ENCODE results near the gene ACTL6B. TPM values are rescaled to one million over a fixed set of nuclear protein-coding genes. Genes with fewer than 3 reads are reported as not detected.

ACTL6B gene
- total and polyA plus RNA-seq, 2 of the 8 experiments (the other 6 are each of a cell fraction or from before 2014, with no cell fraction given): 2.1 to 4.5 TPM

- H3K9ac ChIP-seq (replicated peaks in 1 of 4; ENCODE audit: extremely low read depth in 1 of 4, low read depth in 3 of 4, low read length in 3 of 4): no peak overlapping the region
- peaks cover 0 to 7% (median under 1%) of the 10 kb centered on the region in 4 experiments; a peak in 3 of 8 replicates for H3K36me3 ChIP-seq (ENCODE audit: control insufficient read depth in 2 of 4, insufficient read depth in 4 of 4, low read length in 3 of 4)
- peaks cover 15% of the 10 kb centered on the region for H3K23me2 ChIP-seq (ENCODE audit: low read depth, low read length)
- DNase-seq (ENCODE audit: low read depth in 1 of 2, low spot score in 2 of 2): no peak
- H3K18ac ChIP-seq (ENCODE audit: extremely low read depth, low read length): no peak overlapping the region
- no peak overlapping the region for H3K4me2 ChIP-seq (ENCODE audit: insufficient read depth in 1 of 2, low read depth in 2 of 2, low read length in 2 of 2)
- no peak overlapping the region for H3K23ac ChIP-seq (ENCODE audit: insufficient read length)
- H2BK12ac ChIP-seq (ENCODE audit: low read depth, low read length): no peak overlapping the region
- no peaks in the 10 kb centered on the region for H3K79me1 ChIP-seq (ENCODE audit: low read depth, low read length)
- no peak overlapping the region for H3K4ac ChIP-seq (replicated peaks; ENCODE audit: insufficient read length, low read depth, low read length)
- 91% methylated on average over 5 of the region's 5 CpGs; no CpG with 5 or more reads in 1 of the 2 experiments for WGBS, 2 experiments (ENCODE audit: extremely low coverage in 1 of 2, insufficient coverage in 1 of 2, insufficient read length in 1 of 2, insufficient replicate concordance in 2 of 2, low coverage in 1 of 2, low lambda C conversion rate in 2 of 2, missing lambda C conversion rate in 1 of 2)
- peaks cover 0 to 2% of the 10 kb centered on the region in 2 experiments for H4K20me1 ChIP-seq (replicated peaks in 1 of 2; ENCODE audit: control insufficient read depth in 1 of 2, insufficient read depth in 2 of 2, low read length in 2 of 2)
- no peak overlapping the region for H2BK120ac ChIP-seq (replicated peaks; ENCODE audit: low read depth, low read length)
- no peak overlapping the region for H3K27ac ChIP-seq (ENCODE audit: low read depth, low read length)
- no peak overlapping the region for H3K14ac ChIP-seq (ENCODE audit: insufficient read length)
- no peak overlapping the region for H2BK5ac ChIP-seq (ENCODE audit: low read depth, low read length)
- H4K5ac ChIP-seq (ENCODE audit: insufficient read length, low read depth, low read length): no peak overlapping the region
- no peaks in the 10 kb centered on the region for H3K79me2 ChIP-seq (ENCODE audit: control insufficient read depth in 1 of 2, insufficient read depth in 2 of 2, low read length in 2 of 2)
- H3K56ac ChIP-seq (replicated peaks; ENCODE audit: insufficient read length, low read depth, low read length): no peak overlapping the region
- H3K9me3 ChIP-seq (ENCODE audit: insufficient read depth in 2 of 2, low read depth in 1 of 2, low read length in 1 of 2): no peaks in the 10 kb centered on the region
- no peak overlapping the region for H2BK15ac ChIP-seq (ENCODE audit: low read length)
- H3K4me3 ChIP-seq (ENCODE audit: extremely low read depth in 1 of 4, insufficient read depth in 2 of 4, low read depth in 3 of 4, low read length in 4 of 4): no peak overlapping the region
- peaks cover 0 to 16% (median 7%) of the 10 kb centered on the region in 4 experiments; a peak in 4 of 7 replicates for H3K4me1 ChIP-seq (replicated peaks in 1 of 4; ENCODE audit: control insufficient read depth in 3 of 4, insufficient read depth in 4 of 4, low read length in 3 of 4)
- no peak overlapping the region for H2BK20ac ChIP-seq (ENCODE audit: low read length)
- H3K27me3 ChIP-seq (replicated peaks in 1 of 4; ENCODE audit: control insufficient read depth in 3 of 4, extremely low read depth in 1 of 4, insufficient read depth in 3 of 4, low read length in 3 of 4): peaks cover 0 to 10% (median 4%) of the 10 kb centered on the region in 4 experiments; a peak in 2 of 7 replicates
- no peak overlapping the region for H4K8ac ChIP-seq (ENCODE audit: extremely low read depth, insufficient read depth, low read length)
- no peak overlapping the region for H2AK5ac ChIP-seq (ENCODE audit: low read depth, low read length)
- CTCF ChIA-PET (ENCODE audit: partially characterized antibody): interaction anchor here (8.8 kb wide), 1 partner anchor 19 kb away, joined by 73 read pairs; no protein-coding TSS in a partner anchor
- H4K91ac ChIP-seq (replicated peaks; ENCODE audit: insufficient read length, low read length): no peak overlapping the region
- FAIRE-seq: no peak
- POLR2A ChIA-PET (ENCODE audit: partially characterized antibody): interaction anchor here (1.5 kb wide), 1 partner anchor 26 kb away, joined by 4 read pairs; no protein-coding TSS in a partner anchor
- TF ChIP-seq SAP30 (IDR thresholded peaks at IDR 0.05; ENCODE audit: insufficient read depth, insufficient replicate concordance, low read length) (no peak), SP4 (IDR thresholded peaks at IDR 0.05; ENCODE audit: low read length) (no peak), PHF8 (conservative IDR thresholded peaks at IDR 0.05; ENCODE audit: low read depth, low read length) (no peak)
- no peak overlapping the region for H2AFZ ChIP-seq (ENCODE audit: low read length)
These were observed 46.3 kb downstream of the ACTL6B start for GRCh38 chr7:100609958-100610357.

Data from H1 (cell line).